GM12864 (cell line): Measurements from ENCODE around the gene MUC15.

ENCODE experiments used
- DNase-seq: peaks from one replicate; pipeline ENCODE4 v3.0.0-alpha.2; 2011; ENCODE audit warnings: low read depth
- H3K4me3 ChIP-seq: 2 replicates; pipeline ENCODE4 v1.5.1; 2011; ENCODE audit warnings: mild to moderate bottlenecking, low read depth, low read length, control low read depth
- TF ChIP-seq, protein P1 (sequence below): IDR thresholded peaks from 2 replicates; pipeline ENCODE4 v1.5.1; 2011; ENCODE audit warnings: low read depth, mild to moderate bottlenecking, moderate library complexity, low read length, control low read depth, inconsistent platforms; ENCODE audit errors: missing control alignments

Gene MUC15

GRCh38 chr11:26572770-26573402 is 823 bp upstream of the MUC15 start:
- no peak overlapping the region for H3K4me3 ChIP-seq
- DNase-seq: no peak
- TF ChIP-seq, protein P1, sequence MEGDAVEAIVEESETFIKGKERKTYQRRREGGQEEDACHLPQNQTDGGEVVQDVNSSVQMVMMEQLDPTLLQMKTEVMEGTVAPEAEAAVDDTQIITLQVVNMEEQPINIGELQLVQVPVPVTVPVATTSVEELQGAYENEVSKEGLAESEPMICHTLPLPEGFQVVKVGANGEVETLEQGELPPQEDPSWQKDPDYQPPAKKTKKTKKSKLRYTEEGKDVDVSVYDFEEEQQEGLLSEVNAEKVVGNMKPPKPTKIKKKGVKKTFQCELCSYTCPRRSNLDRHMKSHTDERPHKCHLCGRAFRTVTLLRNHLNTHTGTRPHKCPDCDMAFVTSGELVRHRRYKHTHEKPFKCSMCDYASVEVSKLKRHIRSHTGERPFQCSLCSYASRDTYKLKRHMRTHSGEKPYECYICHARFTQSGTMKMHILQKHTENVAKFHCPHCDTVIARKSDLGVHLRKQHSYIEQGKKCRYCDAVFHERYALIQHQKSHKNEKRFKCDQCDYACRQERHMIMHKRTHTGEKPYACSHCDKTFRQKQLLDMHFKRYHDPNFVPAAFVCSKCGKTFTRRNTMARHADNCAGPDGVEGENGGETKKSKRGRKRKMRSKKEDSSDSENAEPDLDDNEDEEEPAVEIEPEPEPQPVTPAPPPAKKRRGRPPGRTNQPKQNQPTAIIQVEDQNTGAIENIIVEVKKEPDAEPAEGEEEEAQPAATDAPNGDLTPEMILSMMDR: no peak

- TF ChIP-seq, protein P1: no peak
- no peak for DNase-seq
These were observed 2.4 kb downstream of the MUC15 start for GRCh38 chr11:26569646-26570045.

DNA sequence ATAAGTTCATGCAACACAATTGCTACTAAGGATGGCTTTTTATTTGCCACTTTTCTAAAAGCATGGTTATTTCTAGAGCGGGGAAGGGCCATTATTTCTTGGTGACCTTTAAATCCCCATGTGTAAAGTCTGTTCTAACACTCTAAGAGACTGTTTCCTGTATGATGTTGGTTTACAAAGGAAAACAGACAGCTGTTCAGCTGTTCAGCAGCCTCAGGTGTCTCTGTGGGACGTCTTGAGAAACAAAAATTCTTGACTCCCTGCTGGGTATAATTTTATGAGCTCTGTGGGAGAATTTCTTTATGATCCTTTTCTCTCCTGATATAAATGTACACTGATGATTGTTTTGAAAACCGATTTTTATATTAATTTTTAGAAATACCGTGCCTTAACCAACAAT is 13.9 kb downstream of the MUC15 start:
- TF ChIP-seq, protein P1: no peak
- no peak overlapping the region for H3K4me3 ChIP-seq
- no peak for DNase-seq

More at GRCh38 chr11:26569646-26570045, 2.4 kb downstream of the MUC15 start:
- no peak overlapping the region for H3K4me3 ChIP-seq

GRCh38 chr11:26557666-26558065 is 14.4 kb downstream of the MUC15 start:
- no peak overlapping the region for H3K4me3 ChIP-seq
- TF ChIP-seq, protein P1: no peak
- DNase-seq: no peak

DNA sequence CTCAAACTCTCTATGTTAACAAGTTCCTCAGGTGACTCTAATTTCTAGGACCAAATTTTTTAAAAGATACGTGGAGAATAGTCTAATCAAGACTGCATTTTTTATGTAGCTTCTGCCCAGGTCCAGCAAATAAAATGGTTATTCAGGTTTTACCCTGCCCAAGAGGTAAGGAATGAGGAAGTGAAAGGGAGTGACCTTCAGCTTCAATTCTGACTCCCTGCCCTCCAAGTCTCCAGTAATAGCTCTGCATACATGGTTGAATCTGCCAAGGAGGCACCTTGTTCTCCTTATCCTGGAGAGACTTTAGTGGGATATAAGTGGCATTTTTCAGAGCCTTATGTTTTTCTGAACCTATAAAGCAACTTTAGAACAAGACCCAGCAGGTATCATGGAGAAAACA is 15.5 kb downstream of the MUC15 start:
- TF ChIP-seq, protein P1: no peak
- H3K4me3 ChIP-seq: no peak overlapping the region
- DNase-seq: no peak

DNA sequence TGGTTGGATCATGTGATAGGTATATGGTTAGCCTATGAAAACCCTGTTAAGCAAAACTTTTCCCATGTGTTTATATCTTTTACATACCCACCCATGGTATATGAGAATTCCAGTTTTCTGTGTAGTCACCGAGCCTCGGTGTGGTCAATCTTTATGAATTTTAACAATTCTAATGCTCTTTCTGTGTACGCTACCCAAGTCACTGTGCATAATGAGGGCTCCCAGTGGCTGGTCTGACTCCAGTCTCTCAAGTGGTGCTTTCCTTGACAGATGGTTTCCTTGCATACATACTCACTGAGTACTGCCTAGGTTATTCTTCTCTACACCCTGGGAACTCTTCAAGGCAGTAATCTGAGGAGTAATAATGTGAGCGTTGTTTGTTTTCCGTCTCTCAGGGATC is 17.6 kb downstream of the MUC15 start:
- TF ChIP-seq, protein P1: no peak
- DNase-seq: no peak
- no peak overlapping the region for H3K4me3 ChIP-seq

DNA sequence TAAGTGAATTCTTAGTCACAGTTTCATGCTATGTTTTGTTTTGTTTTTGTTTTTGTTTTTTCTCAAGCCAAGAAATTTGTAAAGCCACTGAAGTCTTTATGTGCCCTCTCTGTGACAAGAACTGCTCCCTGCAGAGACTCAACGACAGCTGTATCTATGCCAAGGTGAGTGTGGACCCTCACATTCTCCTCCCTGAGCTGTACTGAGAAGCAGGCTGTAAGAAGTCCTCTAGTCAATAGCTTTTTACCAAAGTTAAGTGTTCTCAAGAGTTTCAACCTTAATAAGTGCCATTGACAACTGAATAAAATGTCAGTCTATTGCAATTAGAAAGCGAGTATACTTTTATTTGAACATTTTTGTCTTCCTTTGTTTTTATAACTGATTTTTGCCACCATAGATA is 18.9 kb downstream of the MUC15 start:
- no peak overlapping the region for H3K4me3 ChIP-seq
- TF ChIP-seq, protein P1: no peak
- DNase-seq: no peak
